Stomach smooth muscle (tissue), 2 donors: ENCODE measurements around the gene SKAP1.

ENCODE experiments used
- H3K27ac ChIP-seq: one replicate; pipeline ENCODE4 v1.7.0; 2013; ENCODE audit warnings: mild to moderate bottlenecking, low read length, inconsistent platforms
- H3K27me3 ChIP-seq, 2 donors: one replicate each; pipeline ENCODE4 v1.7.0; 2013; ENCODE audit warnings: low read length in 2 of 2; ENCODE audit not compliant: insufficient read depth in 2 of 2, control insufficient read depth in 1 of 2
- H3K36me3 ChIP-seq, 2 donors: one replicate each; pipeline ENCODE4 v1.7.0; 2013; ENCODE audit warnings: low read length in 2 of 2; ENCODE audit not compliant: control insufficient read depth in 2 of 2, insufficient read depth in 2 of 2
- H3K4me1 ChIP-seq: one replicate; pipeline ENCODE4 v1.7.0; 2013; ENCODE audit warnings: low read length; ENCODE audit not compliant: control insufficient read depth, insufficient read depth
- H3K4me3 ChIP-seq, 2 donors: one replicate each; pipeline ENCODE4 v1.7.0; 2013; ENCODE audit warnings: low read length in 2 of 2
- H3K9ac ChIP-seq, 2 donors: one replicate each; pipeline ENCODE4 v1.7.0; 2013; ENCODE audit warnings: low read length in 2 of 2, mild to moderate bottlenecking in 1 of 2
- H3K9me3 ChIP-seq, 2 donors: one replicate each; pipeline ENCODE4 v1.7.0; 2013; ENCODE audit warnings: low read length in 2 of 2; ENCODE audit not compliant: control insufficient read depth in 2 of 2
- donor health status: healthy.
- donor health status: Pancreatic carcinoma.

SKAP1 gene

DNA sequence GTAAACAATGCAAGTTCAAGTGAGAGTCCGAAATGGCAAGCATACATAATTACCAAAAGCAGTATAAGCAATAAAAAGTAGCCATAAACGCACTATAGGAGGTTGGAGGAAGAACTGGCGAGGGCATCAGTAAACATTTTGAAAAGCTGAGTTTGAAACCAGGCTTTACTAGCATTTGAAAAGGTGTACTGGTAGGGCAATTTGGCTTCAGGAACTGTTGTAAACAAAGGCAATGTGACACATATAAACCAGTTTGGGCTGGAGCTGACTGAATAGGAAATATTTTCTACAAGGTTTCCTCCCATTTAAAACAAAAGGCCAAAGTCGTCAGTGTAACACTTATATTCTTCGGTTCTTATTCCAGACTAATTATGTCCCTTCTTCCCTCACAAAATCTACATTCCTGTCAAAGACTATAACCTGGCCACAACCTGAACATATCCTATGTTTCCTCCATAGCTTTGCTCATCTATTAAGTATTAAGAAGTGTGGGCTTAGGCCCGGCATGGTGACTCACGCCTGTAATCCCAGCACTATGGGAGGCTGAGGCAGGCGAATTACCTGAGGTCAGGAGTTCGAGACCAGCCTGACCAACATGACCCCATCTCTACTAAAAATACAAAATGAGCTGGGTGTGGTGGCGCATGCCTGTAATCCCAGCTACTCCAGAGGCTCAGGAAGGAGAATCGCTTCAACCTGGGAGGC, 336.5 kb downstream of the SKAP1 start:
- Histone ChIP-seq H3K9ac (no peak overlapping the region), H3K4me3 (no peak overlapping the region), H3K4me1 (no peaks in the 10 kb centered on the region), H3K27ac (no peak overlapping the region), H3K9me3 (no peaks in the 10 kb centered on the region), H3K36me3 (no peaks in the 10 kb centered on the region), H3K27me3 (no peaks in the 10 kb centered on the region)

DNA sequence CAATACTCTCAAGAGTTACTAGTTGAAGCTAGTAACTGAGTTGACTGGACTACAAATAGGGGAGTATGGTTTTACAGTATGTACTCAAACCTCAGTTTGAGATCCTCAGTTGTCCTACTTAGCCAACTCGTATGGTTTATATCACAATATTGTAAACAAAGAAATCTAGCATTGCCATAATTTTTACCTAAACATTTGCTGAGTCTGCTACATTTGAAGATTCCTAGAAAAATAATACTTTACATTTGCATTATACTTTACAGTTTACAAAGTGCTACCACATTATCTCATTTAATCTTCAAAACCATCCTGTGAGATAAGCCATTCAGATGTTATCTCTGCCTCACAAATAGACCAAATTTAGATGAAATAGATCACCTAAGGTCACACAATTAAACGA, 345.1 kb downstream of the SKAP1 start:
- H3K36me3 ChIP-seq, result no peaks in the 10 kb centered on the region
- no peak overlapping the region for H3K27ac ChIP-seq
- H3K9me3 ChIP-seq, result no peaks in the 10 kb centered on the region
- H3K27me3 ChIP-seq, result no peaks in the 10 kb centered on the region
- H3K4me3 ChIP-seq, result no peak overlapping the region
- H3K9ac ChIP-seq, result no peak overlapping the region
- H3K4me1 ChIP-seq, result no peaks in the 10 kb centered on the region
